Measurements from ENCODE around the gene STARD9. TPM values are rescaled to one million over a fixed set of nuclear protein-coding genes. Genes with fewer than 3 reads are reported as not detected.

Gene STARD9
- polyA plus RNA-seq, 1 donor: 10.3 TPM

DNA sequence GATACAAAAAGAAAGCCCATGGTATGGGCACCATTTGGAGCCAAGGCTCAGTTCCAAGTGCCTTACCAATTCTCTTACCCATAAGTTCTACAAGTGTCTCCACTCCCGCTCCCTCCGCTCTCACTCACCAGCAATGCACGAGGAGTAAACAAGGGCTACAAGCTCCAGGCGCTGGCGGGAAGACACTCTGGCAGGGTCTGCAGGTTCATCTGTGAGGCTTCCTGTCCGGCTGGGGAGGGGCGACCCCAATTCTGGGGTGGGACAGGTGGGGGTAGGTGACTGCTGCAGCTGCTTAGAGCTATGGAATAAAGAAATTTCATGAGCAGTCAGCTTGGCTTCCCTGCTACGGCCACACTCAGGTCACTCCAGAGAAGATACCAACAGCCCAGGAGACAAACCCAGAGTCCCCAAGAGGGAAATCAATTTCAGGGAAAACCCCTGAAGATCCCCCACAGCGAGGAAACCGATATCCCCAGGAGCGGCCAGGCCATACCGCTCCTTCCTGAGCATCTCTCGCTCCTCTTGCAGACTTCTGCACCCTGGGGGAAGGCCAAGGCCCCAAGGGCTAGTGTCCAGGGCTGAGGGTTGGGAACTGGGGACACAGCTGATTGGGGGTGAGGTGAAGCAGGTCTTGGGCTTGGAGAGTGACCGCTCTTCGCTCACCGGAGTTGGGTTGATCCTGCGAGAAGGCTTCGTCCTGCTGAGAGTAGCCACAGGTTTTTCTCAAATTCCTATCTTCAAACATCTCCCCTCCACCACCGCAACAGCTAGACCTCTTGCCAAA is 160.2 kb downstream of the STARD9 start:
- H3K4me1 ChIP-seq (ENCODE audit: control insufficient read depth, insufficient read depth, low read length): peaks cover 6% of the 10 kb centered on the region
- H3K27me3 ChIP-seq (ENCODE audit: control insufficient read depth, insufficient read depth, low read length): no peaks in the 10 kb centered on the region
- H3K4me3 ChIP-seq (ENCODE audit: low read length): peak overlapping the region; percentile 66
- no peak for DNase-seq
- H3K36me3 ChIP-seq (ENCODE audit: control insufficient read depth, insufficient read depth, low read length): peaks cover 47% of the 10 kb centered on the region
- WGBS (ENCODE audit: insufficient coverage, low lambda C conversion rate): no CpG with 5 or more reads among the region's 19 CpGs
- H3K27ac ChIP-seq (ENCODE audit: low read length): no peak overlapping the region
- no peaks in the 10 kb centered on the region for H3K9me3 ChIP-seq (ENCODE audit: control insufficient read depth, low read depth, low read length)

GRCh38 chr15:42736178-42736792 is 160.9 kb downstream of the STARD9 start:
- WGBS (ENCODE audit: insufficient coverage, low lambda C conversion rate): no CpG with 5 or more reads among the region's 55 CpGs
- peak overlapping the region; percentile 73 for H3K27ac ChIP-seq (ENCODE audit: low read length)
- H3K4me1 ChIP-seq (ENCODE audit: control insufficient read depth, insufficient read depth, low read length): peaks cover 6% of the 10 kb centered on the region

DNA sequence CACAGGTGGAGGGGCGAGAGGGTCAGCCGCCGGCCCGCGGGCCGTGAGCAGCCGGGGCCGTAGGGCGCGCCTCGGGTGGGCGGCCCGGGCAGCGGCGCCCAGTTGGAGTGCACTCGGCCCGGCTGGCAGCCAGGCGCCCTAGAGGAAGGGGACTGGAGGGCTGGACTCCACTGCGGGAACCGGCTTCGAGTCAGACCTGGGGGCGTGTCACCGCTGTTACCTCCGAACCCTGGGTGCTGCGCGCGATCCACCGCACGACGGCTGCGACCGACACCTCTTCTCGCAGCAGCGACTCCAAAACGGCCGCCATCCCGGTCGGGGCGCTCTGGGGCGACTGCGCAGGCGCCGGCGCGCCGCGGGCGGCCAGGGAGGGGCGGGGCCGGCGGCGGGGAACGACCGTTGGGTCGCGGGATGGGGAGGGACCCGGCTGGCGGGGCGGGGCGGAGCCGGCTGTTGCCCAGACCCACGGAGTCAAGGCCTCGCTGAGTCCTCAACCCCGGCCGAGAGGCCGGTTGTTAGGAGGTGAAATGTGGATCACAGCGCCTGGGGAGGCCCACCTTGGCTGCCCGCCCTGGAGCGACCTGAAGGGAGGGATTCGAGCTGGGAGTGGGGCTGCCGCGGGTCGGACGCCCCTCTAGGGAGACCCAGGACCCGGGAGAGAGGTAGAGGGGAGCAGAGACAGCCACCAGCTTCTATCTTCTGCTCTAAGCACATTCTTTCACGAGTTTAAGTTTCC is 161.6 kb downstream of the STARD9 start, which contains the start of gene CDAN1:
CDAN1 (minus strand) TSS at position 336 of the 736 bp plus-strand sequence; CDS start at position 310, 26 bp downstream.
- peaks cover 35% of the 10 kb centered on the region for H3K36me3 ChIP-seq (ENCODE audit: control insufficient read depth, insufficient read depth, low read length)
- H3K27ac ChIP-seq (ENCODE audit: low read length): peak within 1 kb of the TSS; percentile 82
- 0% methylated on average over 1 of the region's 76 CpGs for WGBS (ENCODE audit: insufficient coverage, low lambda C conversion rate)
- H3K27me3 ChIP-seq (ENCODE audit: control insufficient read depth, insufficient read depth, low read length): no peaks in the 10 kb centered on the region
- no peaks in the 10 kb centered on the region for H3K9me3 ChIP-seq (ENCODE audit: control insufficient read depth, low read depth, low read length)
- peak within 1 kb of the TSS; percentile 66 for H3K4me3 ChIP-seq (ENCODE audit: low read length)
- DNase-seq: peak; percentile 83 to 91
- H3K4me1 ChIP-seq (ENCODE audit: control insufficient read depth, insufficient read depth, low read length): peaks cover 6% of the 10 kb centered on the region

More at GRCh38 chr15:42736178-42736792, 160.9 kb downstream of the STARD9 start:
- no peaks in the 10 kb centered on the region for H3K27me3 ChIP-seq (ENCODE audit: control insufficient read depth, insufficient read depth, low read length)
- H3K36me3 ChIP-seq (ENCODE audit: control insufficient read depth, insufficient read depth, low read length): peaks cover 40% of the 10 kb centered on the region
- peak in 1 of 2 donors; percentile 19 for DNase-seq
- peak overlapping the region; percentile 66 for H3K4me3 ChIP-seq (ENCODE audit: low read length)
- H3K9me3 ChIP-seq (ENCODE audit: control insufficient read depth, low read depth, low read length): no peaks in the 10 kb centered on the region

DNA sequence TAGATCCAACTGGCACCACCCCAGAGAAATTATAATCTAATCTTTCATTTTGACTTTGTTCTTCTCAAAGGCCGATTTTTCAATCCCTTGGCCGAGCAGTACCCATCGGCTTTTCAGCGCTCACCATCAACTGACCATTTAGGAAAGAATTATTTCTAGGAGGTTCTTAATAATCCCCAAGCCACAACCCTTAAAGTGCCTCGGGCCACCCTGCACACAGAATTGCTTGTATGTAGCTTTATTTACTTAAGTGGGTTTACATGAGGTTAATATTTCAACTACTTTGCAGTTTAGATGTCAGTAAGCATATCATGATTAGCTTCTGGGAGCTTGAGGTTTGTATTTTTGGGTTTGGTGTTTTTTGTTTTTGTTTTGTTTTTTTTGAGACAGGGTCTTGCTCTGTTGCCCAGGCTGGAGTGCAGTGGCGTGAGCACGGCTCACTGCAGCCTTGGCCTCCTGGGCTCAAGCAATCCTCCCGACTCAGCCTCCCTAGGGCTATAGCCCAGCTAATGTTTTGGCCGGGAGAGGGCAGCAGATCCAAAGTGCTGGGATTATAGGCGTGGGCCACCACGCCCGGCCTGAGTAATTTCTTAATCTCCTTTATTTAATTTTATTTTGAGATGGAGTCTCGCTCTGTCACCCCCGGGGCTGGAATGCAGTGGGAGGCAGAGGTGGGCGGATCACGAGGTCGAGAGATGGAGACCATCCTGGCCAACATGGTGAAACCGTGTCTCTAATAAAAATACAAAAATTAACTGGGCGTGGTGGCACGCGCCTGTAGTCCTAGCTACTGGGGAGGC is 162.3 kb downstream of the STARD9 start:
- Histone ChIP-seq H3K9me3 (ENCODE audit: control insufficient read depth, low read depth, low read length) (no peaks in the 10 kb centered on the region), H3K27ac (ENCODE audit: low read length) (peak overlapping the region; percentile 82), H3K36me3 (ENCODE audit: control insufficient read depth, insufficient read depth, low read length) (peaks cover 28% of the 10 kb centered on the region), H3K4me1 (ENCODE audit: control insufficient read depth, insufficient read depth, low read length) (peaks cover 6% of the 10 kb centered on the region), H3K27me3 (ENCODE audit: control insufficient read depth, insufficient read depth, low read length) (no peaks in the 10 kb centered on the region), H3K4me3 (ENCODE audit: low read length) (peak overlapping the region; percentile 66)
- WGBS (ENCODE audit: insufficient coverage, low lambda C conversion rate): 27% methylated on average over 2 of the region's 21 CpGs
- no peak for DNase-seq

DNA sequence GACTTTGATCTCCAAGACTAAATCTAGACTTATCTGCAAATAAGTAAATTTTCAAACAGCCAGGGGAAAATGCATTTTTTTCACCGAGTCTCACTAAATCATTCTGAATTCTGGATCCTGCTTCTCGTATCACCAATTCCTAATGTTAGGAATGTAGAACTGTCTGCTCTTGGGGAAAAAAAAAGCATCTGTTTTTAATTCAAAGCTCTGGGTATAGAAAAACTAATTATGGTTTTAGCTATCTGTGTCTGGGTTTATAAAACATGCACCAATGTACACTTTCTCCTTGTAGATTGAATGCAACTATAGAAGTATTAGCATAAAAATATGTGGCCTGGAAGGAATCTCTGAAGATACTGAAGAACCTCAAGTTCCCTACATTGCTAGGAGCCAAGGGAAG is 166.3 kb downstream of the STARD9 start:
- no peaks in the 10 kb centered on the region for H3K4me1 ChIP-seq (ENCODE audit: control insufficient read depth, insufficient read depth, low read length)
- peaks cover 3% of the 10 kb centered on the region for H3K36me3 ChIP-seq (ENCODE audit: control insufficient read depth, insufficient read depth, low read length)
- no peak overlapping the region for H3K27ac ChIP-seq (ENCODE audit: low read length)
- no peak for DNase-seq
- no peaks in the 10 kb centered on the region for H3K27me3 ChIP-seq (ENCODE audit: control insufficient read depth, insufficient read depth, low read length)
- no peaks in the 10 kb centered on the region for H3K9me3 ChIP-seq (ENCODE audit: control insufficient read depth, low read depth, low read length)
- no peak overlapping the region for H3K4me3 ChIP-seq (ENCODE audit: low read length)
- WGBS (ENCODE audit: insufficient coverage, low lambda C conversion rate): 80% methylated on average over 1 of the region's 2 CpGs

GRCh38 chr15:42742149-42742548 is 166.7 kb downstream of the STARD9 start:
- Histone ChIP-seq H3K27me3 (ENCODE audit: control insufficient read depth, insufficient read depth, low read length) (no peaks in the 10 kb centered on the region), H3K27ac (ENCODE audit: low read length) (no peak overlapping the region), H3K9me3 (ENCODE audit: control insufficient read depth, low read depth, low read length) (no peaks in the 10 kb centered on the region), H3K4me1 (ENCODE audit: control insufficient read depth, insufficient read depth, low read length) (no peaks in the 10 kb centered on the region), H3K36me3 (ENCODE audit: control insufficient read depth, insufficient read depth, low read length) (peaks cover 3% of the 10 kb centered on the region), H3K4me3 (ENCODE audit: low read length) (no peak overlapping the region)
- WGBS (ENCODE audit: insufficient coverage, low lambda C conversion rate): 100% methylated on average over 2 of the region's 4 CpGs
- DNase-seq: no peak

DNA sequence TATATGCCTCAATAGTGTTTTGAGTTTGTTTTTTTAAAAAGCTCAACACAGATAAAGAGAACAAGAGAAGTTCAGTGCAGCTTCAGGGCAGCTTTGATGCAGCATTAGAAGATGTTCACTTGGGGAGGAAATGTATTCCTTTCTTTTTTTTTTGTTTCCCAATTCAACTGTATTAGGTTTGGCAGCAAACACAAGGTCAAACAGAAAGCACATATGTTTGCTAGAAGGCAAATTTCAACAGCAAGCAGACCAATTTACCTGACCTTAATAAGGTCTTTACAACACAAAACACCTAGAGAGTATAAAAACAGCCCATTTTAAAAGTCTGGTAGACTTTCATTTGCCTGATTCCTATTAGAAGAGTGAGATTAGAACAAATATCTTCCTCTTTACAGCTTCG is 168.8 kb downstream of the STARD9 start:
- Histone ChIP-seq H3K4me3 (ENCODE audit: low read length) (no peak overlapping the region), H3K9me3 (ENCODE audit: control insufficient read depth, low read depth, low read length) (no peaks in the 10 kb centered on the region), H3K4me1 (ENCODE audit: control insufficient read depth, insufficient read depth, low read length) (no peaks in the 10 kb centered on the region), H3K27ac (ENCODE audit: low read length) (no peak overlapping the region), H3K36me3 (ENCODE audit: control insufficient read depth, insufficient read depth, low read length) (peaks cover 3% of the 10 kb centered on the region), H3K27me3 (ENCODE audit: control insufficient read depth, insufficient read depth, low read length) (no peaks in the 10 kb centered on the region)
- no peak for DNase-seq
- 83% methylated on average over 1 of the region's 1 CpG for WGBS (ENCODE audit: insufficient coverage, low lambda C conversion rate)

GRCh38 chr15:42749266-42749665 is 173.9 kb downstream of the STARD9 start:
- no peak overlapping the region for H3K4me3 ChIP-seq (ENCODE audit: low read length)
- H3K9me3 ChIP-seq (ENCODE audit: control insufficient read depth, low read depth, low read length): peaks cover 4% of the 10 kb centered on the region
- H3K4me1 ChIP-seq (ENCODE audit: control insufficient read depth, insufficient read depth, low read length): no peaks in the 10 kb centered on the region
- no peak overlapping the region for H3K27ac ChIP-seq (ENCODE audit: low read length)
- no CpG with 5 or more reads among the region's 1 CpG for WGBS (ENCODE audit: insufficient coverage, low lambda C conversion rate)
- peaks cover 21% of the 10 kb centered on the region for H3K36me3 ChIP-seq (ENCODE audit: control insufficient read depth, insufficient read depth, low read length)
- H3K27me3 ChIP-seq (ENCODE audit: control insufficient read depth, insufficient read depth, low read length): no peaks in the 10 kb centered on the region
- no peak for DNase-seq

DNA sequence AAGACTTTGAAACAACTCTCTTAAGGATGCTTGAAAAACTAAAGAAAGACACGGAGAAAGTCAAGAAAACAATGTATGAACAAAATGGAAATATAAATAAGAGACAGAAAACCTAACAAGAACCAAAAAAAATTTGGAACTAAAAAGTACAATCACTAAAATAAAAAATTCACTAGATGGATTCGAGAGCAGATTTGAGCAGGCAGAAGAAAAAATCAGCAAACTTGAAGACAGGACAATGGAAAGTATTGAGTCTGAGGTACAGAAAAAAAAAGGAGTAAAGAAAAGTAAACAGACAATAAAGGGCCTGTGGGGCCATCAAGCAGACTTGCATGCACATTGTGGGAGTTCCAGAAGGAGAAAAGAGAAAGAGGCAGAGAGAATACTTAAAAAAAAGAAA is 174.9 kb downstream of the STARD9 start:
- no peak for DNase-seq
- H3K9me3 ChIP-seq (ENCODE audit: control insufficient read depth, low read depth, low read length): peaks cover 4% of the 10 kb centered on the region
- H3K27me3 ChIP-seq (ENCODE audit: control insufficient read depth, insufficient read depth, low read length): no peaks in the 10 kb centered on the region
- WGBS (ENCODE audit: insufficient coverage, low lambda C conversion rate): 93% methylated on average over 2 of the region's 2 CpGs
- no peak overlapping the region for H3K27ac ChIP-seq (ENCODE audit: low read length)
- H3K4me3 ChIP-seq (ENCODE audit: low read length): no peak overlapping the region
- H3K36me3 ChIP-seq (ENCODE audit: control insufficient read depth, insufficient read depth, low read length): peaks cover 21% of the 10 kb centered on the region
- H3K4me1 ChIP-seq (ENCODE audit: control insufficient read depth, insufficient read depth, low read length): no peaks in the 10 kb centered on the region

- no peaks in the 10 kb centered on the region for H3K4me1 ChIP-seq (ENCODE audit: control insufficient read depth, insufficient read depth, low read length)
- H3K9me3 ChIP-seq (ENCODE audit: control insufficient read depth, low read depth, low read length): peaks cover 17% of the 10 kb centered on the region
- H3K4me3 ChIP-seq (ENCODE audit: low read length): no peak overlapping the region
- no peaks in the 10 kb centered on the region for H3K36me3 ChIP-seq (ENCODE audit: control insufficient read depth, insufficient read depth, low read length)
- no CpG with 5 or more reads among the region's 2 CpGs for WGBS (ENCODE audit: insufficient coverage, low lambda C conversion rate)
- DNase-seq: no peak
- no peak overlapping the region for H3K27ac ChIP-seq (ENCODE audit: low read length)
- H3K27me3 ChIP-seq (ENCODE audit: control insufficient read depth, insufficient read depth, low read length): no peaks in the 10 kb centered on the region
Observed at GRCh38 chr15:42759093-42759492, 183.7 kb downstream of the STARD9 start.
